SK-N-SH (cell line): ENCODE measurements around the gene HTRA3. TPM values are rescaled to one million over a fixed set of nuclear protein-coding genes. Genes with fewer than 3 reads are reported as not detected.

Source experiments
- CTCF ChIA-PET: fragments of 300-600, 350-600 bp; formaldehyde crosslinking; extraction: SDS; loops from one replicate; lab custom pipeline; 2021; lab: Yijun Ruan, JAX
- POLR2A ChIA-PET: fragments of 350-600 bp; sonication (Branson Sonifier 250); formaldehyde crosslinking; extraction: SDS; loops from one replicate; lab custom pipeline; 2020; ENCODE audit warnings: antibody characterized with exemption, inconsistent platforms; lab: Yijun Ruan, JAX
- DNase-seq: peaks from one replicate; pipeline ENCODE4 v3.0.0; 2012
- H2AFZ ChIP-seq: fragments of 200-600 bp; sonication (generic); 2 replicates; pipeline ENCODE4 v1.8.1; 2016; ENCODE audit warnings: antibody characterized with exemption, mild to moderate bottlenecking, low read depth
- H3F3A ChIP-seq: fragments of 200-600 bp; sonication (generic); replicated peaks from 2 replicates; pipeline ENCODE3; 2016; ENCODE audit warnings: antibody characterized with exemption, mild to moderate bottlenecking; ENCODE audit not compliant: insufficient read depth
- H3K27ac ChIP-seq, 2 experiments: fragments of 200-500 bp in 1 of 2; fragments of 200-600 bp in 1 of 2; sonication (Bioruptor generic) in 1 of 2; sonication (generic), shearing (Covaris generic) in 1 of 2; 2 replicates each; pipeline versions ENCODE4 v1.5.1 to v1.6.1; 2014 to 2016; ENCODE audit warnings: low read depth in 2 of 2, inconsistent platforms in 1 of 2, low read length in 1 of 2, mild to moderate bottlenecking in 1 of 2, mixed read lengths in 1 of 2
- H3K27me3 ChIP-seq: fragments of 200-600 bp; sonication (generic), shearing (Covaris generic); 2 replicates; pipeline ENCODE4 v1.6.1; 2016; ENCODE audit warnings: mixed run types; ENCODE audit not compliant: insufficient read depth
- H3K36me3 ChIP-seq, 2 experiments: fragments of 200-500 bp in 1 of 2; fragments of 200-600 bp in 1 of 2; sonication (Bioruptor generic) in 1 of 2; sonication (generic) in 1 of 2; replicated peaks in 1 of 2; 2 replicates each; pipeline versions ENCODE3 to v1.5.1; 2014 to 2016; ENCODE audit warnings: low read length in 1 of 2, mild to moderate bottlenecking in 1 of 2; ENCODE audit not compliant: insufficient read depth in 2 of 2, control insufficient read depth in 1 of 2
- H3K4me1 ChIP-seq, 2 experiments: fragments of 200-500 bp in 1 of 2; fragments of 200-600 bp in 1 of 2; sonication (Bioruptor generic) in 1 of 2; sonication (generic), shearing (Covaris generic) in 1 of 2; 2 replicates each; pipeline versions ENCODE4 v1.5.1 to v1.6.1; 2014 to 2016; ENCODE audit warnings: low read depth in 1 of 2, low read length in 1 of 2, mixed run types in 1 of 2; ENCODE audit not compliant: insufficient read depth in 2 of 2, control insufficient read depth in 1 of 2
- H3K4me2 ChIP-seq: fragments of 200-600 bp; sonication (generic), shearing (Covaris generic); 2 replicates; pipeline ENCODE4 v1.6.1; 2017; ENCODE audit warnings: mixed run types
- H3K4me3 ChIP-seq, 2 experiments: fragments of 200-500 bp in 1 of 2; fragments of 200-600 bp in 1 of 2; sonication (Bioruptor generic) in 1 of 2; sonication (generic), shearing (Covaris generic) in 1 of 2; 2 replicates each; pipeline versions ENCODE4 v1.5.1 to v1.8.1; 2014 to 2016; ENCODE audit warnings: low read depth in 2 of 2, inconsistent platforms in 1 of 2, low read length in 1 of 2, mild to moderate bottlenecking in 1 of 2, mixed read lengths in 1 of 2, moderate library complexity in 1 of 2
- H3K79me2 ChIP-seq: fragments of 200-600 bp; sonication (generic); 2 replicates; pipeline ENCODE4 v1.8.1; 2017; ENCODE audit warnings: mild to moderate bottlenecking; ENCODE audit not compliant: insufficient read depth
- H3K9ac ChIP-seq: fragments of 200-600 bp; sonication (generic); 2 replicates; pipeline ENCODE4 v1.6.1; 2017; ENCODE audit warnings: mixed run types
- H3K9me2 ChIP-seq: fragments of 200-600 bp; sonication (generic); 2 replicates; pipeline ENCODE4 v1.6.1; 2017; ENCODE audit warnings: mixed run types
- H3K9me3 ChIP-seq: fragments of 200-600 bp; sonication (generic); 2 replicates; pipeline ENCODE4 v1.6.1; 2017; ENCODE audit warnings: mixed run types, mild to moderate bottlenecking, moderate library complexity
- H4K20me1 ChIP-seq: fragments of 200-600 bp; sonication (generic); 2 replicates; pipeline ENCODE4 v1.6.1; 2017; ENCODE audit warnings: mild to moderate bottlenecking, mixed run types; ENCODE audit not compliant: insufficient read depth
- CHD2 ChIP-seq: fragments of 150-350 bp; IDR thresholded peaks from 2 replicates; pipeline ENCODE4 v1.6.1; 2018; ENCODE audit warnings: low read length; ENCODE audit not compliant: partially characterized antibody
- ELF1 ChIP-seq: IDR thresholded peaks from 2 replicates; pipeline ENCODE4 v1.4.0; 2012
- EZH2phosphoT487 ChIP-seq: fragments of 200-600 bp; sonication (generic); IDR thresholded peaks from 2 replicates; pipeline ENCODE4 v1.6.1; 2017; ENCODE audit warnings: low read depth, mixed run types, mild to moderate bottlenecking, antibody characterized with exemption, moderate library complexity, borderline replicate concordance
- FOXM1 ChIP-seq: IDR thresholded peaks from 2 replicates; pipeline ENCODE4 v1.4.0; 2012; ENCODE audit warnings: low read depth, mild to moderate bottlenecking
- GATA2 ChIP-seq: sonication (generic); formaldehyde crosslinking; IDR thresholded peaks from 2 replicates; pipeline ENCODE4 v1.5.0; 2020; ENCODE audit warnings: mild to moderate bottlenecking, missing genetic modification reagents
- NFIC ChIP-seq: IDR thresholded peaks from 2 replicates; pipeline ENCODE4 v1.4.0; 2012; ENCODE audit warnings: borderline replicate concordance
- NRF1 ChIP-seq: IDR thresholded peaks from 2 replicates; pipeline ENCODE4 v1.6.1; 2012; ENCODE audit warnings: low read depth, mild to moderate bottlenecking, low read length
- POLR2AphosphoS5 ChIP-seq: IDR thresholded peaks from 2 replicates; pipeline ENCODE4 v1.6.1; 2012; ENCODE audit warnings: low read depth, low read length
- RCOR1 ChIP-seq: fragments of 150-350 bp; IDR thresholded peaks from 2 replicates; pipeline ENCODE4 v1.6.1; 2017; ENCODE audit warnings: antibody characterized with exemption, low read length
- RXRA ChIP-seq: IDR thresholded peaks from 2 replicates; pipeline ENCODE4 v1.4.0; 2012; ENCODE audit warnings: low read depth, mild to moderate bottlenecking, borderline replicate concordance
- SMC3 ChIP-seq: IDR thresholded peaks from 2 replicates; pipeline ENCODE4 v1.6.1; 2012; ENCODE audit warnings: low read depth, low read length, improper control_type of control experiment
- TCF12 ChIP-seq: IDR thresholded peaks from 2 replicates; pipeline ENCODE4 v1.4.0; 2012
- YY1 ChIP-seq: IDR thresholded peaks from 2 replicates; pipeline ENCODE4 v1.4.0; 2012; ENCODE audit warnings: low read depth, mild to moderate bottlenecking
- WGBS: methylation state at CpG from one replicate; pipeline ENCODE4 v1.1.6; 2017; ENCODE audit warnings: low lambda C conversion rate; 5-methylcytosine and 5-hydroxymethylcytosine counted together
- polyA plus RNA-seq, 3 experiments: library from polyadenylated mRNA; depleted of rRNA; stranded (reverse); fragments of >200 nt; gene quantifications; 2 replicates each; pipeline ENCODE4 v1.2.3, GENCODE V29; 2012
- TF ChIP-seq, protein P1 (sequence below): IDR thresholded peaks from 2 replicates; pipeline ENCODE4 v1.4.0; 2012; ENCODE audit warnings: low read depth
- TF ChIP-seq, protein P2 (sequence below): IDR thresholded peaks from 2 replicates; pipeline ENCODE4 v1.4.0; 2012; ENCODE audit warnings: low read depth, borderline replicate concordance
- TF ChIP-seq, protein P3 (sequence below): IDR thresholded peaks from 2 replicates; pipeline ENCODE4 v1.4.0; 2012; ENCODE audit warnings: low read depth, borderline replicate concordance
- TF ChIP-seq, protein P4 (sequence below): fragments of 150-350 bp; IDR thresholded peaks from 2 replicates; pipeline ENCODE4 v1.6.1; 2016; ENCODE audit warnings: mild to moderate bottlenecking, low read depth, low read length

The HTRA3 gene
- 0.05 TPM in 1 of 2 replicates, not detected in the other for polyA plus RNA-seq (2012; rRNA removed)
- 0.01 and 0.03 TPM in 2 replicates for polyA plus RNA-seq (2012; cell fraction: cytosol; rRNA removed)
- polyA plus RNA-seq (2012; cell fraction: nucleus; rRNA removed): 0.04 and 0.05 TPM in 2 replicates

DNA sequence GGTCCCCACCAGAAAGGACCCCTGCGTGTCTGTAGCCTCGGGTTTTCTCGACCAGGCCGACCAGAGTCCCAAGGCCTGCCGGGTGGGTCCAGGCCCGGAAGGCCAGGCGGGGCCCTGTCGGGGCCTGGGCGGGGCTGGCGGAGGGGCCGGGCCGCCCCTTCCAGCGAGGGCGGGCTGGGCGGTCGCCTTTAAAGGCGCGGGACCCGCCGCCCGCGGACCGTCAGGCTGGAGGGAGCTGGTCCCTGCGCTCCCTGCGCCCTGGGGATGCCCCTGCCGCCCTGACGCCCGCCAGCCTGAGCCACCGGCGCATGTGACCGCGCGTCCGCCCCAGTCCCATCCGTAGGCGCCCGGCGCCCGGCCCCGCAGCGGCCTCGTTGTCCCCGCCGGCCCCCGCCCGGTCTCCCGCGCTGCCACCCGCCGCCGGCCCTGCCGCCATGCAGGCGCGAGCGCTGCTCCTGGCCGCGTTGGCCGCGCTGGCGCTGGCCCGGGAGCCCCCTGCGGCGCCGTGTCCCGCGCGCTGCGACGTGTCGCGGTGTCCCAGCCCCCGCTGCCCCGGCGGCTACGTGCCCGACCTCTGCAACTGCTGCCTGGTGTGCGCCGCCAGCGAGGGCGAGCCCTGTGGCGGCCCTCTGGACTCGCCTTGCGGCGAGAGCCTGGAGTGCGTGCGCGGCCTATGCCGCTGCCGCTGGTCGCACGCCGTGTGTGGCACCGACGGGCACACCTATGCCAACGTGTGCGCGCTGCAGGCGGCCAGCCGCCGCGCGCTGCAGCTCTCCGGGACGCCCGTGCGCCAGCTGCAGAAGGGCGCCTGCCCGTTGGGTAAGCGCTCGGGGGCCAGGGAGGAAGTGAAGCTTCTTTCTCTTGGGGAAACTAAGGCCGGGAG lies at the start of gene HTRA3:
HTRA3 (plus strand) TSS at position 220 of the 883 bp plus-strand sequence; CDS start at position 435, 215 bp downstream.
- peaks cover 0 to 48% of the 10 kb centered on the region in 2 experiments; a peak in 2 of 4 replicates for H3K4me1 ChIP-seq
- no peak within 1 kb of the TSS for H3K27ac ChIP-seq
- H3K9ac ChIP-seq: no peak within 1 kb of the TSS
- CTCF ChIA-PET: interaction anchor here (0.9 kb wide), 1 partner anchor 134 kb away, joined by 3 read pairs; no protein-coding TSS in a partner anchor
- H3K4me2 ChIP-seq: no peak within 1 kb of the TSS
- no peak within 1 kb of the TSS for H2AFZ ChIP-seq
- H3K9me2 ChIP-seq: no peaks in the 10 kb centered on the region
- no peaks in the 10 kb centered on the region for H3K79me2 ChIP-seq
- no peaks in the 10 kb centered on the region for H3K9me3 ChIP-seq
- WGBS: 90% methylated on average over 52 of the region's 111 CpGs
- H3F3A ChIP-seq: no peaks in the 10 kb centered on the region
- no peaks in the 10 kb centered on the region for H4K20me1 ChIP-seq
- POLR2A ChIA-PET: no interaction called here
- no peak for TF ChIP-seq ELF1
- TF ChIP-seq YY1: no peak
- TF ChIP-seq GATA2 (CRISPR knock-in tag): no peak
- no peak for TF ChIP-seq SMC3
- TF ChIP-seq NFIC: no peak
- no peak for TF ChIP-seq POLR2AphosphoS5
- TF ChIP-seq RXRA: no peak
- TF ChIP-seq FOXM1: no peak
- TF ChIP-seq, all 33 proteins: peak for 0
- Histone ChIP-seq H3K36me3 (no peaks in the 10 kb centered on the region), H3K27me3 (no peaks in the 10 kb centered on the region), H3K4me3 (no peak within 1 kb of the TSS)
- DNase-seq: no peak

DNA sequence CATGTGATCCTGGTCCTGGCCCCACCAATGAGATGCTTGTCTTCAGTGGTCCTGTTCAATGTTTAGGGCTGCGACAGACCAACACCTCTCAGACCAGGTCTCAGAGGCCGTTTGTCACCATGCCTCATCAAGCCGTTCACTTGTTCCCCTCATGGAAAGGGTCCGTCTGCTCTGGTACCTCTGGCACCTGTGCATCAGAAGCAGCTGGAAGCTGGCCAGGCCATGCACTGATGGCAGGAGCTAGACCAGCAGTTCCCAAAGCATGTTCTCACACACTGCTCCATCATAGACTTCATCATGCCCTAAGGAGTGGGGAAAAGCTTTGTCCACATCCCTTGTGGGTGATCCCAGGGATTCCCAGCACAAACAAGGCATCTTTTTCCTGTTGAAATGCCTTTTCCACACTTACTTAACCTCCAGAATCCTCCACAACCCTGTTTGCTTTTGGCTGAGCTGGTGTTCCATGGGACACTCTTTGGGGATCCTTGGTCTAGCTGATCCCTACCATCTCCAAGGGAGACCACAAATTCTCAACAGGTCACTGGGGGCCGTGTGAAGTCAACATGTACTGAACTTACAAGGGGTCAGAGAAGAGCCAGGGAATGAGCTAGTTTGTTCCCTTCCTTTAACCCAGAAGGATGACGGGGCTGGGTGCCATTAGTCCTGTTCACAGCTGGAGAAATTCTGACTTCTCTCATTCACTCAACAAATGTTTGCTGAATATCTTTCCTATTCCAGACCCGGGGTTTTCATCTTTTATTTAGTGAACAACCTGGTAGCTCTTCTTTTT lies 48.7 kb upstream of the HTRA3 start:
- no peaks in the 10 kb centered on the region for H3K79me2 ChIP-seq
- no peak overlapping the region for H3K4me3 ChIP-seq
- WGBS: 76% methylated on average over 4 of the region's 7 CpGs
- H3K9me3 ChIP-seq: no peaks in the 10 kb centered on the region
- ChIA-PET POLR2A (no interaction called here), CTCF (interaction anchor here (0.6 to 3.1 kb wide), 7 partner anchors 8 to 376 kb away, joined by 3 to 13 read pairs (median 4); partner anchors contain the start of gene SH3TC1)
- H3K9ac ChIP-seq: no peak overlapping the region
- H3K27ac ChIP-seq: peak overlapping the region; percentile 40 to 98; a peak in 3 of 4 replicates
- TF ChIP-seq, protein P1, sequence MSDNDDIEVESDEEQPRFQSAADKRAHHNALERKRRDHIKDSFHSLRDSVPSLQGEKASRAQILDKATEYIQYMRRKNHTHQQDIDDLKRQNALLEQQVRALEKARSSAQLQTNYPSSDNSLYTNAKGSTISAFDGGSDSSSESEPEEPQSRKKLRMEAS: no peak
- TF ChIP-seq NRF1 (no peak), RCOR1 (no peak), TCF12 (no peak), RXRA (no peak), EZH2phosphoT487 (no peak), YY1 (no peak), CHD2 (no peak), SMC3 (no peak), FOXM1 (no peak)
- TF ChIP-seq, protein P2, sequence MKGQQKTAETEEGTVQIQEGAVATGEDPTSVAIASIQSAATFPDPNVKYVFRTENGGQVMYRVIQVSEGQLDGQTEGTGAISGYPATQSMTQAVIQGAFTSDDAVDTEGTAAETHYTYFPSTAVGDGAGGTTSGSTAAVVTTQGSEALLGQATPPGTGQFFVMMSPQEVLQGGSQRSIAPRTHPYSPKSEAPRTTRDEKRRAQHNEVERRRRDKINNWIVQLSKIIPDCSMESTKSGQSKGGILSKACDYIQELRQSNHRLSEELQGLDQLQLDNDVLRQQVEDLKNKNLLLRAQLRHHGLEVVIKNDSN: no peak
- TF ChIP-seq, protein P3, sequence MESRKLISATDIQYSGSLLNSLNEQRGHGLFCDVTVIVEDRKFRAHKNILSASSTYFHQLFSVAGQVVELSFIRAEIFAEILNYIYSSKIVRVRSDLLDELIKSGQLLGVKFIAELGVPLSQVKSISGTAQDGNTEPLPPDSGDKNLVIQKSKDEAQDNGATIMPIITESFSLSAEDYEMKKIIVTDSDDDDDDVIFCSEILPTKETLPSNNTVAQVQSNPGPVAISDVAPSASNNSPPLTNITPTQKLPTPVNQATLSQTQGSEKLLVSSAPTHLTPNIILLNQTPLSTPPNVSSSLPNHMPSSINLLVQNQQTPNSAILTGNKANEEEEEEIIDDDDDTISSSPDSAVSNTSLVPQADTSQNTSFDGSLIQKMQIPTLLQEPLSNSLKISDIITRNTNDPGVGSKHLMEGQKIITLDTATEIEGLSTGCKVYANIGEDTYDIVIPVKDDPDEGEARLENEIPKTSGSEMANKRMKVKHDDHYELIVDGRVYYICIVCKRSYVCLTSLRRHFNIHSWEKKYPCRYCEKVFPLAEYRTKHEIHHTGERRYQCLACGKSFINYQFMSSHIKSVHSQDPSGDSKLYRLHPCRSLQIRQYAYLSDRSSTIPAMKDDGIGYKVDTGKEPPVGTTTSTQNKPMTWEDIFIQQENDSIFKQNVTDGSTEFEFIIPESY: no peak
- TF ChIP-seq, protein P4, sequence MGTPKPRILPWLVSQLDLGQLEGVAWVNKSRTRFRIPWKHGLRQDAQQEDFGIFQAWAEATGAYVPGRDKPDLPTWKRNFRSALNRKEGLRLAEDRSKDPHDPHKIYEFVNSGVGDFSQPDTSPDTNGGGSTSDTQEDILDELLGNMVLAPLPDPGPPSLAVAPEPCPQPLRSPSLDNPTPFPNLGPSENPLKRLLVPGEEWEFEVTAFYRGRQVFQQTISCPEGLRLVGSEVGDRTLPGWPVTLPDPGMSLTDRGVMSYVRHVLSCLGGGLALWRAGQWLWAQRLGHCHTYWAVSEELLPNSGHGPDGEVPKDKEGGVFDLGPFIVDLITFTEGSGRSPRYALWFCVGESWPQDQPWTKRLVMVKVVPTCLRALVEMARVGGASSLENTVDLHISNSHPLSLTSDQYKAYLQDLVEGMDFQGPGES: no peak
- H3K9me2 ChIP-seq: no peaks in the 10 kb centered on the region
- H3F3A ChIP-seq: no peaks in the 10 kb centered on the region
- H3K27me3 ChIP-seq: no peaks in the 10 kb centered on the region
- H4K20me1 ChIP-seq: no peaks in the 10 kb centered on the region
- peaks cover 0 to 22% of the 10 kb centered on the region in 2 experiments; a peak in 1 of 4 replicates for H3K4me1 ChIP-seq
- peaks cover 0 to 3% of the 10 kb centered on the region in 2 experiments for H3K36me3 ChIP-seq
- H3K4me2 ChIP-seq: no peak overlapping the region
- H2AFZ ChIP-seq: no peak overlapping the region
- no peak for DNase-seq
